Gastrocnemius medialis (tissue), 4 donors: ENCODE measurements around the gene KRTAP5-4.
"Not testable (repeated sequence)": the region's sequence is repeated elsewhere in the genome, so short reads cannot be mapped to it uniquely, and the experiment has no call there.

Source experiments
- POLR2A ChIP-seq, 2 donors: fragments of 450-650 bp; IDR thresholded peaks; one replicate each; pipeline ENCODE4 v1.6.1; 2017; ENCODE audit warnings: antibody characterized with exemption in 2 of 2, mild to moderate bottlenecking in 2 of 2, moderate library complexity in 2 of 2
- TF ChIP-seq, protein P1 (sequence below), 5 experiments: fragments of 450-650 bp in 3 of 5; fragments of 200-600 bp in 2 of 5; sonication (generic) in 2 of 5; IDR thresholded peaks in 4 of 5; conservative IDR thresholded peaks in 1 of 5; 1 replicate in 4 of 5; 2 replicates in 1 of 5; pipeline ENCODE4 v1.5.1; 2016 to 2019; ENCODE audit warnings: antibody characterized with exemption in 5 of 5, mild to moderate bottlenecking in 3 of 5, moderate library complexity in 3 of 5

DNA sequence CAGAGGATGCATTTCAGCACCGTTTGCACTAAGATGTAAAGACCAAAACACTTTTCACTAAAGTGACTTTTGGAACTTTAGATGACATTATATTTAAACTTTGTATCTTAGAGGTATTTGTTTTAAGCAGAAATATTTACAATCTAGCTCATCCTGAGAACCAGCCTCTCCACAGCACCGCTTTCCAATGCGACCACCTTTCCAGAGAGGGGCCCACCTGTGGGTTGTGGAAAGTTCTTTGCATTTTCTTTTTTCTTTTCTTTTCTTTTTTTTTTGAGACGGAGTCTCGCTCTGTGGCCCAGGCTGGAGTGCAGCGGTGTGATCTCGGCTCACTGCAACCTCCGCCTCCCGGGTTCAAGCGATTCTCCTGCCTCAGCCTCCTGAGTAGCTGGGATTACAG, 24.6 kb upstream of the KRTAP5-4 start:
- TF ChIP-seq, protein P1, sequence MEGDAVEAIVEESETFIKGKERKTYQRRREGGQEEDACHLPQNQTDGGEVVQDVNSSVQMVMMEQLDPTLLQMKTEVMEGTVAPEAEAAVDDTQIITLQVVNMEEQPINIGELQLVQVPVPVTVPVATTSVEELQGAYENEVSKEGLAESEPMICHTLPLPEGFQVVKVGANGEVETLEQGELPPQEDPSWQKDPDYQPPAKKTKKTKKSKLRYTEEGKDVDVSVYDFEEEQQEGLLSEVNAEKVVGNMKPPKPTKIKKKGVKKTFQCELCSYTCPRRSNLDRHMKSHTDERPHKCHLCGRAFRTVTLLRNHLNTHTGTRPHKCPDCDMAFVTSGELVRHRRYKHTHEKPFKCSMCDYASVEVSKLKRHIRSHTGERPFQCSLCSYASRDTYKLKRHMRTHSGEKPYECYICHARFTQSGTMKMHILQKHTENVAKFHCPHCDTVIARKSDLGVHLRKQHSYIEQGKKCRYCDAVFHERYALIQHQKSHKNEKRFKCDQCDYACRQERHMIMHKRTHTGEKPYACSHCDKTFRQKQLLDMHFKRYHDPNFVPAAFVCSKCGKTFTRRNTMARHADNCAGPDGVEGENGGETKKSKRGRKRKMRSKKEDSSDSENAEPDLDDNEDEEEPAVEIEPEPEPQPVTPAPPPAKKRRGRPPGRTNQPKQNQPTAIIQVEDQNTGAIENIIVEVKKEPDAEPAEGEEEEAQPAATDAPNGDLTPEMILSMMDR (IDR thresholded peaks at IDR 0.05 in 4 of 5, conservative IDR thresholded peaks at IDR 0.05 in 1 of 5) = not testable (repeated sequence)
- not testable (repeated sequence) for TF ChIP-seq POLR2A (IDR thresholded peaks at IDR 0.05)
